HG03039 (cell line): ENCODE results near the gene CD81.

Experiments used
- ATAC-seq: cut with Tn5 transposase; IDR thresholded peaks from one replicate; pipeline ENCODE4 v1.9.1; 2021; ENCODE audit warnings: mild to moderate bottlenecking, moderate library complexity; ENCODE audit not compliant: unreplicated experiment

Gene CD81

DNA sequence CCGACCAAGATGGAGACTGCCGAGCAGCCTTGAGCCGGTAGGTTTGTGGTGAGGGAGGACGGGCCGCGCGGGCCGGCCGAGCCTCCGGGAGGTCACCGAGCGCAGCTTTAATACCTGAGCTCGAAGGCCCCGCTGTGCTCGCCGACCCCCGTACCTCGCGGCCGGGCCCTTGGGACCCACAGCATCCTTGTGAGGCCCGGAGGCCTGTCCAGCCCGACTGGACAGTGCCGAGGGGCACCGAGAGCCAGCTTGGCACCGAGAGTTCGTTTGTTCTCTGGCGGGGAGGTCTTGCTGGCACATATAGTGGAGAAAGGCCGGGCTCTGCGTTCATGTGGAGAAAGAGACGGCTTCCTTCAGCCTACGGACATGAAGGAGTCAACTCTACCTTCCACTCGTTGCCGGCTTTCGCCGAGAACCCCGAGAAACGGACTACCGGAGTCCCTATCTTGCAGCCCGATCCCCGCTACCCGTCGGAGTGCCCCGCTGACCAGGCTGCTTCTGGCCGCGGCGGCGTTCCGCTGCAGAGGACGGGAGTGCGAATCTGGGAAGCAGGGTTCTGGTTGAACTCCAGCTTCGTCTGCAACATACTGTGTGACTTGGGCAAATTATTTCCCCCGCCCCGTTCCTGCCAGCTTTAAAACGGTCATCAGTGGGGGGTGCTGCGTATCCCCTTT is 23.8 kb downstream of the CD81 start:
- ATAC-seq = peak; percentile 0

DNA sequence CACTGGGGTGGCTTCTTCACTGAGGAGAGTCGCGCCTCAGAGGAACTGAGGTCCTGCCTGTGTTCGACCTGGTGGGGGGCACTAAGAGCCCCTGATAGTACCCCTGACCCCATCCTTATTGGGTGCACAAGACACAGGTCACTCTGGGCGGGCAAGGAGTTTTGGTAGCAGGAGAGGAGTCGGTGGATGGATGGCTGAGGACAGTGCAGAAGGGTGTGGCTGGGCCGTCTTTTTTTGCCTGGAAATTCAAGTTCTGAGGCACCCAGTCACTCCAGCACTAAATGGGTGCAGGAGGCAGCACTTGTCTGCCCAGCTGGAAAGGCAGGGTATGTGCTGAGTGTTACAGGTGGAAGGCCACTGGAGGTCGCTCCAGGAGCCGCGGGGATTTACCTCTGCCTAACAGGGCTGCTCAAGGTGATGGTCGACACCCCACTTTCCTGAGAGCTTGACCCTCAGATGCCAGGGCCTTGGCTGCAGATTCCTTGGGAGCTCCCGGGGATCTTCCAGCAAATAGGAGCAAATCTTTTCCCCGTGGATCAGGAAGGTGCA is 24.4 kb downstream of the CD81 start:
- ATAC-seq = no peak

DNA sequence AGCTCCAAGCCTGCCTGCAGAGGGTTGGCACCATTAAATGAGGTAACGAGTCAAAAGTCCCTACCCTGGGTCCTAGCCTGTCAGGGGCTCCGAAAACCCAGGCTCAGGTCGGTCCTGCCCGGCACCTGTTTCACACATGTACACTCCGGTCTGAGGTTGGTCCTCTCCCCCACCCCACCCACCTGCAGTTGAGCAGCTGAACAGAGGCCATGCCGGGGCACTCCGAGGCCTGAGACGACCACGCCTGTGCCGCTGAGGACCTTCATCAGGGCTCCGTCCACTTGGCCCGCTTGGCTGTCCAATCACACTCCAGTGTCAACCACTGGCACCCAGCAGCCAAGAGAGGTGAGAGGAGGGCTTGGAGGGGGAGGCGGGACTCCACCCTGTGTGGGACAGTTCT is 25.0 kb downstream of the CD81 start:
- no peak for ATAC-seq

DNA sequence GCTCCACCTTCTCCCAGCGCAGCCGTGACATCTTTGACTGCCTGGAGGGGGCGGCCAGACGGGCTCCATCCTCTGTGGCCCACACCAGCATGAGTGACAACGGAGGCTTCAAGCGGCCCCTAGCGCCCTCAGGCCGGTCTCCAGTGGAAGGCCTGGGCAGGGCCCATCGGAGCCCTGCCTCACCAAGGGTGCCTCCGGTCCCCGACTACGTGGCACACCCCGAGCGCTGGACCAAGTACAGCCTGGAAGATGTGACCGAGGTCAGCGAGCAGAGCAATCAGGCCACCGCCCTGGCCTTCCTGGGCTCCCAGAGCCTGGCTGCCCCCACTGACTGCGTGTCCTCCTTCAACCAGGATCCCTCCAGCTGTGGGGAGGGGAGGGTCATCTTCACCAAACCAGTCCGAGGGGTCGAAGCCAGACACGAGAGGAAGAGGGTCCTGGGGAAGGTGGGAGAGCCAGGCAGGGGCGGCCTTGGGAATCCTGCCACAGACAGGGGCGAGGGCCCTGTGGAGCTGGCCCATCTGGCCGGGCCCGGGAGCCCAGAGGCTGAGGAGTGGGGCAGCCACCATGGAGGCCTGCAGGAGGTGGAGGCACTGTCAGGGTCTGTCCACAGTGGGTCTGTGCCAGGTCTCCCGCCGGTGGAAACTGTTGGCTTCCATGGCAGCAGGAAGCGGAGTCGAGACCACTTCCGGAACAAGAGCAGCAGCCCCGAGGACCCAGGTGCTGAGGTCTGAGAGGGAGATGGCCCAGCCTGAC is 26.0 kb downstream of the CD81 start:
- no peak for ATAC-seq

DNA sequence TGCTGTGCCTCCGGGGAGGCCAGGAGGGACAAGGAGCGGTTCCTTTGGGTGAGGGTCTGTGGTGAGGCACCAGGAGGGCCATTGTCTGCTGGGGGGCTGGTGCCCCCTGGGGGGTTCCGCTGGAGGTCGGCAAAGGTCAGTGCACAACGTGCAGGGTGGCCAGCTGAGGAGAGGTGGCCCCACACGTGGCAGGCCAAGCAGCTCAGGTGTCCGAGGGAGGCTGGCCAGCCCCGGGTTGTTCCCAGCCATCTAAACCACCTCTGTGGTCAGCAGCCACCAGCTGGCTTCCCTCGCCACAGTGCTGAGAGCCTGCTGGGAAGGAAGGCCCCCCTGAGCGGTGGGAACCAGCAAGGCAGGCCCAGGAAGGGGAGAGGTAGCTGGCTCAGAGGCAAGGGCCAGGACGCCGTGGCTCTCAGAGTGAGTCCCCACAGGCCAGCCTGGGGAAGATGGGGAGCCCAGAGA is 27.7 kb downstream of the CD81 start:
- no peak for ATAC-seq

DNA sequence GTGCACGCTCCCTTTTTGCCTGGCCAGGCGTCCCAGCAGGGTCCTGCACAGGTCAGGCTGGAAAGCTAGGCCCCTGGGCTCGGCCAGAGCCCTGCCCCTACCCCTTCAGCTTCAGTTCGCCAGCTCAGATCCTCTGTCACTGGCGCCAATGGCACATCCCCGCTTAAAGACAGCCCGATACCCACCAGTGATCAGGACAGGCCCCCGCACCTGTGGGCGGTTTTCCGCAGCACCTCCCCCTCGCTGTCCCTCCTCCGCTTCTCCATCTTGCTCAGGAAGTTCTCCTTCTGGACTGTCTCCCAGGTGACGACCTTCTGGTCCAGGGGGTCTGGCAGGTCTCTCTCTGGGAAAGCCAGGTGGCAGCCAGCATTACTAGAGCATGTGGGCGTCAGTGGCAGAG is 29.3 kb downstream of the CD81 start:
- ATAC-seq = no peak

DNA sequence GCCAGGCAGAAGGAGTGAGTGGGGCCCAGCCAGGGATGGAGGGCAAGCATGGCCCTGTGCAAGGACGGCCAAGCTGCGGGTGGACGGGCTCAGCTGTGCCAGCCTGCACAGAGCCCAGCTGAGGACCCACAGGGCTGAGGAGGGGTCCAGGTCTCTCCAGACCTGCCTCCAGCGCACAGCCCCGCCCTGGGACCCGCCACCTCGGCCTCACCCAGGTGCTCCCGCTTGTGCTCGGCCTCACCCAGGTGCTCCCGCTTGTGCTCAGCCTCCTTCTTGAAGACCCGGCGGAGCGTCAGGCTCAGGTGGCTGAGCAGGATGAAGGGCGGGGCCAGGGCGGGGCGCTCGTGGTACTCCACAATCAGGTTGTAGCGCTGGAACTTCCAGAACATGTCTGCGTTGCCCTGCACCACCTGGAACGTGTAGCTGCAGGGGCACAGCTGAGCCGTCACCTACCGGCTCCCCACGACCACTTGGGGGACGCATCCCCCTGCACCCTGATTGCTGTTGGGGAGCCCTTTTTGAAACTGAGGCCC is 29.8 kb downstream of the CD81 start:
- ATAC-seq = no peak

DNA sequence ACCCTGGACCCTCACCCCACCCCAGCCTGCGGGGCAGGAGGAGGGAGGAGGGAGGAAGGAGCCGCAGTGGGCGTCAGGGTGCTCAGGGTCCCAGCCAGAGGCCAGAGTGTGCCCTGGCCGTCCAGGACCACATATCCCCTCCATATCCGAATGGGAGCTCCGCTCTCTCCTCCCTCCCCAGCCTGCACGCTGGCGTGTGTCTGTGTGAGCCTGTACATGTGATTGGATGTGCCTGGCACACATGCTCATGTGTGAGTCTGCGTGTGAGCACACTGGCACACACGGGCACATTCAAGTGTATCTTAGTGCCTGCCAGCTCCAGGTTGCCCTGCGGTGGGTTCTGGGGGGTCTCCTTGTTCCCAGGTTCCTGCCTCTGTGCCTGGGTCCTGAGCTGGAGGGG is 31.6 kb downstream of the CD81 start:
- no peak for ATAC-seq

DNA sequence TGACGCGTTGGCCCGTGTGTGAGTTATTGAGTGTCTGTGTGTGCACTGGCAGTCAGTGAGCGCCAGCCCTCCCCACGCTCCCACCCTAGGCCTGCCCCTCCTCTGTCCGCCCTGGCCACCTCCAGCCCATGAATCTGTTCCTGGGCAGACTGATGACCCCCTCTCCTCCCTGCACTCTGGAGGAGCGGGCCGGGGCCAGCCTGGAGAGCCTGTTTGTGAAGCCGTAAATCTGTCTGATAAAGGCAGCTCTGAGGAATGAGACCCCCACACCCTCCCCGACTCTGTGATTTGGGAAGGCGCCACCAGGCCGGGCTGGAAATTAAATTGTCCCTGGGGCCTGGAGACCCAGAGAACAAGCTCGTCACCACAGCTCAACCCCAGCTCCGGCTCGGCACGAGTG is 32.0 kb downstream of the CD81 start:
- ATAC-seq = no peak

DNA sequence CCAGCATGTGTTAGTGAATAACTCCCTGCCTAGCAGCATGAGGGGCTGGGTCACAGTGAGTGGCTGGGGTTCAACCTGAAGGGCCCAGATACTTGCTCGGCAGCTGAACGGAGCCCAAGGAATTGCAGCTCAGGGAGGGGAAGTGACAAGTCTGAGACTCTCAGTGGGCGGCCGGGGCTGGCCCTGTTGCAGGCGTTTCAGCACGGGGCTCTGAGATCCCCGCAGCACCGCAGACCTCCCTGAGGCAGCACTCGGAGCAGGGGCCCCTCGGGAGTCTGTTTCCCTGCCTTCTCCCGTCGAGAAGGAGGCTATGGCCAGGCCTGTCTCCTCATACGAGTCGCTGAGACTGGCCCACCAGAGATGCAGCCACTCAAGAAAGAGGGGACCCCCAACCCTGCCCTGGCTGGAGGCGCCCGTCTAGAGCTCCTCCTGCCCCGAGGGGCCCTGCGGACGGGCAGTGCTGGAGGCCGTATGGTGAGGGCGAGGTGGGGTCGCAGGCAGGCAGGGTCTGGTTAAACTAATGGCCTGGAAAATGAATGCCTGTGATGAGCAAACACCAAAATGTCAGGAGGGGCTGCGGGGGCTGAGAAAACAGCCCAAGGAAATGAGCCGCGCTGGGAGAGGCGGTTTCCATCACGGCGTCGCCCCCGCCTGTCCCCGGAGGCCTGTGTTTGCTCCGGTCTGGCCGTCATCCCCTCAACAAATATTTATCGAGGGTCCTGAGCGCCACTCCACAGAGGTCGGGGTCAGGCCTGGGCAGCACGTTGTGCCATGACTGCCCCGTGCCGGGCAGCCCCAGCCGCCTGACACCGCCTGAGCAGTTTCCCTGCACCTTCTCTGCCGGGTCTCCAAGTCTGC is 32.7 kb downstream of the CD81 start:
- ATAC-seq = no peak

DNA sequence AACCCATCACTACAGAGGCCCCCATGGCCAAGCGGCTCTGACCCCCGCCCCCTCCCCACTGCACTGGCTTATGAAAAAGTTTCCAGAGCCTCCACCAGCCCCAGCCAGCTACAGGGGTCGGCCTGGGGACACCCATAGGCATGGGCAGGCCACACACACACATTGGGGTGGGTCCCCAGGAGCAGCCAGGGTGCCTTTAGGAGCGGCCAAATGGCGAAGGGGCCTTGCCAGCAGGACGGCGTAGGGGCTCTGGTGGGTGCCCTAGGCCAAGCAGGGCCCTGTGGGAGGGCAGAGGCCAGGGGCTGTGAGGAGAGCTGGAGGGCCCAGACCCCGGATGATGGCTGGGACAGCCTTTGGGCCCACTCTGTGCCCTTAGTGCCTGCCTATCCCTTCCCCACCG is 33.5 kb downstream of the CD81 start:
- no peak for ATAC-seq

DNA sequence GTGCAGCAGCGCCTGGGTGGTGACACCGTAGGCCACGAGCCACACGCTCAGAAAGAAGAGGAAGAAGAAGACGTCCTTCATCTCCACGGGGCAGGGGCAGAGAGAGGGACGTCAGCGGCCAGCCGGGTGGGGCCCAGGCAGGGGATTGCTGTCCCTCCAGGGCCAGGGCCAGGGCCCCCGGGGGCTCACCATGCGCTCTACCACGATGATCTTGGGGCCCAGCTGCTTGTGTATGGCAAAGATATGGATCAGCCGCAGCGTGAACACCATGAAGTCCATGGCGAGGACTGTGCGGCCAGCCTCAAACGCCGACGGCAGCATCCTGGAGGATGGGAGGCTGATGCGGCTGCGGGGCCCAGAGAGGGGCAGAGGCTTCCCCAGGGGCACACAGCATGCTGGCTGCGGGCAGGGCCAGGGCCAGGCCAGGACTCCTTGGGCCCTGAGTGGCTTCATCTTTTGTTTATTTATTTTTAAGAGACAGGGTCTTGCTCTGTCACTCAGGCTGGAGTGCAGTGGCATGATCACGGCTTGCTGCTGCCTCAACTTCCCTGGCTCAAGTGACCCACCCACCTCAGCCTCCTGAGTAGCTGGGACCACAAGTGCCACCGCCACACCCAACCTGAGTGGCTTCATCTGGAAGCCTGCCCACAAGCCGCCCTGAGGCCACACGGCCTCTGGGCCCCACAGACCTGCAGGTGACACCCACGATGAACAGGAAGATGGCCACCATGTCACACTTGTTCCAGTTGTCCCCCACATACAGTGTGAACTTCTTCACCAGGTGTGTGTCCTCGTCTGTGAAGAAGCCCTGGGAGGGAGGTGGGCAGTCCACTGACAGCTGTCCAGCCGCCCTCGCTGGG is 34.6 kb downstream of the CD81 start:
- ATAC-seq = no peak

DNA sequence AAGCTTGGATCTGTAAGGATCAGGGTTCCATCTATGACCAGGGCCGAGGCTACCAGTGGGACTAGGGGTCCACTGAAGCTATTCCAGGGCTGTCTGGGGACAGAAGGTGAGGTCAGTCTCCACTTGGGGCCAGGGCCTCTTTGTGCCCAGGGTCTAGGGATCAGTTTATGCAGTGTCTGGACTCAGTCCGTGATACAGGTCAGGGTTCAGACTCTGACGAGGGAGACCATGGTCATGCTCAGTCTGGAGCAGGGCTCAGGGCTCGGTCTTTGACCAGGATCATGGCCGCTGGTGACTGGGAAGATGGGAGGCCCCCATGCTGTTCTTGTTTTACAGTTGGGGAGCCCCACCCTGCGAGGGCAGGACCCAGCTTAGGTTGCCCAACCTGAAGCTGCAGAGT is 35.2 kb downstream of the CD81 start:
- no peak for ATAC-seq

DNA sequence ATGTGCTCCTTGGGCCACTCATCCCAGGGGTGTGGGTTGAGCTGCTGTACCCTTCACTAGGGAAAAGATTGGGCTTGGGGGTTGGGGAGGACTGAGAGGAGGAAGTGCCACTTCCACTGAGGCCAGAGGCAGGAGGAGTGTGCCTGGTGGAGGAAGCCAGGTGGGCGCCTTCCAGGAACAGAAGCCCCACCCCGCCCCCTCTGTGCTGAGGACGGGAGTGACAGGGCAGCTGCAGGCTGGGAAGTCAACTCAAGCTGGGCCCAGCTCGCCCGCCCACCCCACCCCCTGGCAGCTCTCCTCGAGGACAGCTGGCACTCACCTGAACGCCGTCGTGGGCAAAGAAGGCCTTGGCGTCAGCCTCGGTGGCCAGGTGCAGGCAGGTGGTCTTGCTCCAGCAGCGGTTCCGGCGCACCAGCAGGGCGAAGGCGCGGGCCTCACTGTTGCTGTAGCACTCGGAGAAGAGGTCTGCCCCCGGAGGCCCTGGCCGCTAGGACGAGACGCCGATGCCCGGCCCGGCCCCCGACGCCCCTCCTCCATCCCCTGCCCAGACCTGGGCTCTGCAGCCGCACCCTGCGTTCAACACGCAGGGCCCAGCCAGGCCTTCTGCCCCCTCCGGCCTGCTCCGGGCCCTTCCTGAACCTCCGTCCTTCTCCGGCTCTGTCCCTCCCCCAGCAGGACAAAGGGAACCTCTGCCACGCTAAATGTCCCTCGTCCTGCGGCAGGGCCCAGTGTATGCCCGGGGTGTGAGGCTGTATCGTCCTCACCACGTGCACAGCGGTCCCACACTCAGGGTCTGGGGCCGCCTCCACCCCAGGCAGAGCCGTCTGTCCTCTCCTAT is 36.9 kb downstream of the CD81 start:
- ATAC-seq = no peak

DNA sequence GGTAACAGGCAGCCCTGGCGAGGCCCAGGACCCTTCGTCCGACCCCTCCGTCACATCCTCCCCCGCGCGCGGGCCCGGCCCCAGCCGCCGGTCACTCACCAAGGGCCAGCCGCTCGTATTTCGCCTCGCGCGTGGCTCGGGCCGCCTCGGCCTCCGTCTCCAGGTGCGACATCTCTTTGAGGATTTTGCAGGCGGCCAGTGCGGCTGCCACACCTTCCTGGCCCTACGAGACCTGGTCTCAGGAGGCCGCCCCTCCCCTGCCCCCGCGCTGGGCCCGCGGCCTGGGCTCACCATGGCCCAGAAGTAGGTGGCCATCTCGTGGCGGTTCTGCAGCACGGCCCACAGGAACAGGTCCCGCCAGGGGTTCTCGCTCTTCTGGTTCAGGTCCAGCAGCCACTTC is 37.5 kb downstream of the CD81 start:
- no peak for ATAC-seq

DNA sequence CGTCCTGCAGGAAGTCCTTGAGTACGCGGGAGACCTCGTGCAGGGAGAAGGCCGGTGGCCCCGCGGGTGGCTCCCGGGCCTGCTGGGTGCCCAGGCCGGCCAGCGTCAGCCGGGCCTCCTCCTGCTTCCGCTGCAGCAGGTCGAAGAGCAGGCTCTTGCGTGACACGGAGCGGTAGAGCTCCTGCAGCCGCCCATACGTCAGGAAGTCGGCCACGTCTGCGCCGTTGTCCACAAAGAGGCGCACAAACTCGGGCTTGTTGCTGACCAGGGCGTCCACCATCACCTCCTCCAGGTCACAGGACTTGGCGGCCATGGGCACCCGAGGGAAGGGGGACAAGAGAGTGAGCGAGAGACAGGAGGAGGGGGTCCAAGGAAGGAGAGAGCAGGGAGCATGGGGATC is 38.1 kb downstream of the CD81 start:
- no peak for ATAC-seq

DNA sequence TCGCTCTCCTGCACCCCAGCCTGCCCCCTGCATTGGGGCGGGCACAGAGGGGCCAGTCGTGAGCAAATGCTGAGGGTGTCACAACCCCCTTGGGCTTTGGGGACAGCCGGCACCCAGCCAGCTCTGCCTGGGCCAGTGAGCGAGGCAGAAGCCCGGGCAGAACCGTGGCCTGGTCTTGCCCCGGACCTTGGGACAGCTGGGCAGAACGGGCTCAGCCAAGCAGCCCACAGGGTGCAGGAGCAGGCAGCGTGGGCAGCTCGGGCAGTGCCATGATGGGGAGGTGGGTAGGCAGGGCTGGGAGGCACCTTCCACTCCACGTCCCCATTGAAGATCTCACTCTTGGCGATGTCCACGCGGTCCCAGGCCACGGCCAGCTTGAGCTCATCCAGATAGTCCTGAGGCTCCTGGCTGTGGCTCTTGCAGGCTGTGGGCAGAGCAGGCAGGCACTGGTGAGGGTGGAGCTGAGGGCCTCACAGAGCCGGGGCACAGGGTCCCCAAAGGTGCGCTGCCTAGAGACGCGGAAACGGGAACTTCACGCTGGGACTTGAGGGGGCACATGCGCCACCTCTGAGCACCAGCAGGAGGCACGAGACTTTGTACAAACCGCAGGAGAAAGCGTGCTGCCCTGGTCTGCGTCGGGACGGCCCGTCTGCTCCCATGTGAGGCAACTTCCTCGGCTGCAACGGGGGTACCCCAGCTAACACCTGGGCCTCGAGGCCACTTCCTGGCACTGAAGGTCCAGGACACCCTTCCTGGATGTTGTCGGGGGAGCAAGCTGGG is 38.7 kb downstream of the CD81 start:
- ATAC-seq = no peak

DNA sequence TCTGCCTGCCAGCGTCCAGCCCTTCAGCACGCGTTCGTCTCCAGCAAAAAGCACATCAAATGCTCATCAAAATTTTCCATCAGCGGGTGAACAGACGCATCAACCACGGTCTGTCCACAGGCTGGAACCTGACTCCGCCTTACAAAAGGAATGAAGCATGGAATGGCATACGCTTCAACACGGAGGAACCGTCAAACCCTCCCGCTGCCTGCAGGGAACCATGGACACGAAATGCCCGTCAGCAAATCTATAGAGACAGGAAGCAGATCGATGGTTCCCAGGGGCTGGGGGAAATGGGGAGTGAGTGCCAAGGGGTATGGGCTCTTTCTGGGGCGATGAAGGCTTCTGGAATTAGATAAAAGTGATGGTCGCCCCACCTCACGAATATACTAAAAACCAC is 39.7 kb downstream of the CD81 start:
- no peak for ATAC-seq
